ENCODE data around the gene GFI1.

- no peak for TF ChIP-seq CTCF (IDR thresholded peaks at IDR 0.05)
- TF ChIP-seq POLR2A (IDR thresholded peaks at IDR 0.05), result no peak
- no peak for TF ChIP-seq POLR2AphosphoS5 (IDR thresholded peaks at IDR 0.05)
Observed at GRCh38 chr1:92480200-92480812, 6.4 kb downstream of the GFI1 start.

Measured in breast epithelium (tissue), 3 donors.